HepG2 (cell line): ENCODE measurements around the gene GABBR2. TPM values are rescaled to one million over a fixed set of nuclear protein-coding genes. Genes with fewer than 3 reads are reported as not detected.
A peak's percentile ranks its signal among the peaks of the same experiment; 100 is the strongest.

Experiments used
- ATAC-seq: fragments of 200-7000 bp; cut with Tn5 transposase; 3 replicates; pipeline ENCODE4 v1.9.1; 2020; ENCODE audit warnings: mild to moderate bottlenecking, moderate library complexity
- BruUV-seq: library from RNA; stranded (reverse); fragments of 400-500 nt; replicated peaks from 2 replicates; lab custom pipeline; 2021; lab: Mats Ljungman, UMichigan
- CTCF ChIA-PET: fragments of 300-600 bp; formaldehyde crosslinking; extraction: SDS; loops from one replicate; lab custom pipeline; 2021; ENCODE audit warnings: low total read pairs, inconsistent platforms, low intra/inter-chr PET ratio; lab: Yijun Ruan, JAX
- POLR2A ChIA-PET: fragments of 350-600 bp; sonication (Branson Sonifier 250); formaldehyde crosslinking; loops from one replicate; lab custom pipeline; 2020; ENCODE audit warnings: antibody characterized with exemption, inconsistent platforms; lab: Yijun Ruan, JAX
- DNase-seq: peaks from one replicate; pipeline ENCODE4 v3.0.0-alpha.2; 2015; ENCODE audit warnings: low spot score
- FAIRE-seq: peaks from 3 replicates; lab custom pipeline; 2011; peaks lifted over from hg19 to GRCh38; lab: Jason Lieb, UNC
- H2AFZ ChIP-seq: one replicate; pipeline ENCODE4 v1.6.1; 2011; ENCODE audit warnings: low read length, inconsistent platforms
- H3K27ac ChIP-seq: fragments of 300-600 bp; 3 replicates; pipeline ENCODE4 v1.8.0; 2011; ENCODE audit warnings: mixed run types, mild to moderate bottlenecking, mixed read lengths, low read length, inconsistent platforms; ENCODE audit not compliant: insufficient read depth; ENCODE audit errors: extremely low read length
- H3K27me3 ChIP-seq, 2 experiments: fragments of 200-600 bp in 1 of 2; 2 replicates in 1 of 2; 3 replicates in 1 of 2; pipeline versions ENCODE4 v1.6.0 to v1.8.0; 2011; ENCODE audit warnings: low read length in 2 of 2, mild to moderate bottlenecking in 2 of 2, moderate library complexity in 2 of 2, inconsistent platforms in 1 of 2; ENCODE audit not compliant: insufficient read depth in 2 of 2, control insufficient read depth in 1 of 2
- H3K36me3 ChIP-seq, 2 experiments: fragments of 200-600 bp in 1 of 2; replicated peaks in 1 of 2; 2 replicates in 1 of 2; 3 replicates in 1 of 2; pipeline versions ENCODE4 v1.5.1 to v1.8.0; 2011; ENCODE audit warnings: low read length in 2 of 2, inconsistent platforms in 1 of 2; ENCODE audit not compliant: insufficient read depth in 2 of 2, control insufficient read depth in 1 of 2
- H3K4me1 ChIP-seq: 2 replicates; pipeline ENCODE4 v1.5.1; 2012; ENCODE audit warnings: low read length, inconsistent platforms; ENCODE audit not compliant: insufficient read depth
- H3K4me2 ChIP-seq: 2 replicates; pipeline ENCODE4 v1.6.0; 2011; ENCODE audit warnings: low read depth, low read length, inconsistent platforms
- H3K4me3 ChIP-seq, 3 experiments: fragments of 200-600 bp in 1 of 3; sonication (generic), shearing (Covaris generic) in 1 of 3; replicated peaks in 1 of 3; 2 replicates each; pipeline ENCODE4 v1.5.1; 2011 to 2016; ENCODE audit warnings: low read length in 3 of 3, inconsistent platforms in 2 of 3, low read depth in 2 of 3, mild to moderate bottlenecking in 2 of 3, control low read depth in 1 of 3, mixed read lengths in 1 of 3; ENCODE audit not compliant: insufficient read depth in 1 of 3
- H3K79me2 ChIP-seq: one replicate; pipeline ENCODE4 v1.6.1; 2011; ENCODE audit warnings: low read length, inconsistent platforms; ENCODE audit not compliant: insufficient read depth
- H3K9ac ChIP-seq: 2 replicates; pipeline ENCODE4 v1.6.0; 2011; ENCODE audit warnings: mild to moderate bottlenecking, low read depth, low read length, inconsistent platforms; ENCODE audit not compliant: insufficient read depth
- H3K9me3 ChIP-seq: 2 replicates; pipeline ENCODE4 v1.5.1; 2012; ENCODE audit warnings: mild to moderate bottlenecking, low read length
- H4K20me1 ChIP-seq: 2 replicates; pipeline ENCODE4 v1.6.0; 2011; ENCODE audit warnings: inconsistent platforms, mild to moderate bottlenecking, low read length, moderate library complexity; ENCODE audit not compliant: insufficient read depth
- CAMTA2 ChIP-seq: sonication (generic); formaldehyde crosslinking; IDR thresholded peaks from 2 replicates; pipeline ENCODE4 v1.4.0; 2020; ENCODE audit warnings: mild to moderate bottlenecking, missing genetic modification reagents, borderline replicate concordance
- CC2D1A ChIP-seq: sonication (generic); formaldehyde crosslinking; IDR thresholded peaks from 2 replicates; pipeline ENCODE4 v1.8.1; 2023; ENCODE audit warnings: mild to moderate bottlenecking, missing genetic modification reagents
- CREB1 ChIP-seq, 2 experiments: fragments of 450-650 bp in 1 of 2; IDR thresholded peaks; 2 replicates each; pipeline ENCODE4 v1.6.1; 2016 to 2017; ENCODE audit warnings: control low read depth in 1 of 2, mild to moderate bottlenecking in 1 of 2, missing compliant biosample characterization in 1 of 2, missing genetic modification characterization in 1 of 2
- FOXJ3 ChIP-seq: sonication (generic); formaldehyde crosslinking; IDR thresholded peaks from 2 replicates; pipeline ENCODE4 v1.4.0; 2020; ENCODE audit warnings: missing genetic modification reagents, mild to moderate bottlenecking, borderline replicate concordance
- POGK ChIP-seq: sonication (generic); formaldehyde crosslinking; conservative IDR thresholded peaks from 2 replicates; pipeline ENCODE4 v1.8.0; 2022; ENCODE audit warnings: mild to moderate bottlenecking, moderate library complexity, missing genetic modification reagents
- THAP9 ChIP-seq: sonication (generic); formaldehyde crosslinking; IDR thresholded peaks from 2 replicates; pipeline ENCODE4; 2020; ENCODE audit warnings: missing genetic modification reagents, mild to moderate bottlenecking, borderline replicate concordance
- ZKSCAN1 ChIP-seq: fragments of 150-350 bp; IDR thresholded peaks from 2 replicates; pipeline ENCODE4 v1.6.1; 2014; ENCODE audit warnings: low read length
- ZNF20 ChIP-seq: sonication (generic); formaldehyde crosslinking; IDR thresholded peaks from 2 replicates; pipeline ENCODE4 v1.4.0; 2020; ENCODE audit warnings: mild to moderate bottlenecking, moderate library complexity, missing genetic modification reagents
- ZNF496 ChIP-seq: sonication (generic); formaldehyde crosslinking; IDR thresholded peaks from 2 replicates; pipeline ENCODE4 v1.8.1; 2023; ENCODE audit warnings: mild to moderate bottlenecking, moderate library complexity, missing genetic modification reagents; ENCODE audit not compliant: insufficient replicate concordance
- ZNF629 ChIP-seq: sonication (generic); formaldehyde crosslinking; conservative IDR thresholded peaks from 2 replicates; pipeline ENCODE4 v1.5.0; 2020; ENCODE audit warnings: missing genetic modification reagents
- ZNF652 ChIP-seq: IDR thresholded peaks from 2 replicates; pipeline ENCODE4 v1.6.1; 2016; ENCODE audit warnings: low read depth, borderline replicate concordance
- ZNF7 ChIP-seq: IDR thresholded peaks from 2 replicates; pipeline ENCODE4 v1.6.1; 2016; ENCODE audit warnings: missing biosample characterization, missing genetic modification reagents
- WGBS: methylation state at CpG from one replicate; pipeline ENCODE4 v1.1.6; 2017; ENCODE audit warnings: low lambda C conversion rate; 5-methylcytosine and 5-hydroxymethylcytosine counted together
- in situ Hi-C: cut with HindIII; loops from 2 replicates; pipeline ENCODE4 v1.10.0; 2017; ENCODE audit warnings: low pct_unique_long_range_greater_than_20kb; ENCODE audit not compliant: extremely low pct_ligation_motif_present
- intact Hi-C: fragments of 100-400 bp; cut with micrococcal nuclease; formaldehyde crosslinking; loops from one replicate; pipeline ENCODE4 v1.10.0; 2022; ENCODE audit not compliant: unreplicated experiment
- polyA plus RNA-seq, 8 experiments: library from polyadenylated mRNA; depleted of rRNA in 3 of 8; stranded (reverse) in 7 of 8; unstranded in 1 of 8; fragments of >200 nt; fragmentation: Illumina TruSeq in 4 of 8; extraction: Trizol in 4 of 8; gene quantifications; 2 replicates each; pipeline versions ENCODE4 v1.2.1 to v1.2.3, GENCODE V29; 2011 to 2016; ENCODE audit warnings: low read depth in 4 of 8, missing spikeins in 1 of 8, mixed read lengths in 1 of 8; ENCODE audit not compliant: insufficient read depth in 1 of 8
- total RNA-seq, 5 experiments: library from RNA; depleted of rRNA; stranded (reverse); fragments of >200 nt; fragmentation: Illumina TruSeq; extraction: Trizol; gene quantifications; 2 replicates each; pipeline ENCODE4 v1.2.3, GENCODE V29; 2016; ENCODE audit warnings: low read depth in 1 of 5
- TF ChIP-seq, protein P1 (sequence below): sonication (generic); formaldehyde crosslinking; IDR thresholded peaks from 2 replicates; pipeline ENCODE4 v1.5.1; 2020; ENCODE audit warnings: mild to moderate bottlenecking, missing genetic modification reagents, moderate library complexity

GABBR2 gene
- total and polyA plus RNA-seq, 2 of the 13 experiments (the other 11 are each of a cell fraction or from before 2014, with no cell fraction given), result 0.02 TPM; not detected in 1

- 0% methylated on average over 4 of the region's 5 CpGs for WGBS
- Histone ChIP-seq H3K79me2 (no peaks in the 10 kb centered on the region), H2AFZ (no peak overlapping the region), H3K4me2 (no peak overlapping the region), H3K27me3 (no peaks in the 10 kb centered on the region; a peak in 2 of 5 replicates), H3K9ac (no peak overlapping the region), H4K20me1 (no peaks in the 10 kb centered on the region), H3K4me3 (no peak overlapping the region), H3K9me3 (no peaks in the 10 kb centered on the region), H3K27ac (no peak overlapping the region), H3K4me1 (peaks cover 19% of the 10 kb centered on the region), H3K36me3 (no peaks in the 10 kb centered on the region)
- no peak for ATAC-seq
- intact Hi-C loops, result no loop called here
- DNase-seq, result no peak
- no peak for FAIRE-seq
- TF ChIP-seq ZNF20 (CRISPR knock-in tag) (no peak), THAP9 (CRISPR knock-in tag) (no peak), ZNF496 (CRISPR knock-in tag) (no peak), ZNF7 (CRISPR knock-in tag) (no peak), CREB1 (IDR thresholded peaks at IDR 0.05) (no peak), CREB1 (CRISPR knock-in tag; IDR thresholded peaks at IDR 0.05) (no peak), CAMTA2 (CRISPR knock-in tag) (no peak), POGK (CRISPR knock-in tag) (no peak), ZKSCAN1 (0 out of 2 replicates have a peak, but pooled peaks have one; percentile 43), ZNF652 (CRISPR knock-in tag) (no peak), FOXJ3 (CRISPR knock-in tag) (no peak), ZNF629 (peak; percentile 56; the same call in 1 of the 2 replicates), CC2D1A (CRISPR knock-in tag) (no peak)
- TF ChIP-seq, protein P1, sequence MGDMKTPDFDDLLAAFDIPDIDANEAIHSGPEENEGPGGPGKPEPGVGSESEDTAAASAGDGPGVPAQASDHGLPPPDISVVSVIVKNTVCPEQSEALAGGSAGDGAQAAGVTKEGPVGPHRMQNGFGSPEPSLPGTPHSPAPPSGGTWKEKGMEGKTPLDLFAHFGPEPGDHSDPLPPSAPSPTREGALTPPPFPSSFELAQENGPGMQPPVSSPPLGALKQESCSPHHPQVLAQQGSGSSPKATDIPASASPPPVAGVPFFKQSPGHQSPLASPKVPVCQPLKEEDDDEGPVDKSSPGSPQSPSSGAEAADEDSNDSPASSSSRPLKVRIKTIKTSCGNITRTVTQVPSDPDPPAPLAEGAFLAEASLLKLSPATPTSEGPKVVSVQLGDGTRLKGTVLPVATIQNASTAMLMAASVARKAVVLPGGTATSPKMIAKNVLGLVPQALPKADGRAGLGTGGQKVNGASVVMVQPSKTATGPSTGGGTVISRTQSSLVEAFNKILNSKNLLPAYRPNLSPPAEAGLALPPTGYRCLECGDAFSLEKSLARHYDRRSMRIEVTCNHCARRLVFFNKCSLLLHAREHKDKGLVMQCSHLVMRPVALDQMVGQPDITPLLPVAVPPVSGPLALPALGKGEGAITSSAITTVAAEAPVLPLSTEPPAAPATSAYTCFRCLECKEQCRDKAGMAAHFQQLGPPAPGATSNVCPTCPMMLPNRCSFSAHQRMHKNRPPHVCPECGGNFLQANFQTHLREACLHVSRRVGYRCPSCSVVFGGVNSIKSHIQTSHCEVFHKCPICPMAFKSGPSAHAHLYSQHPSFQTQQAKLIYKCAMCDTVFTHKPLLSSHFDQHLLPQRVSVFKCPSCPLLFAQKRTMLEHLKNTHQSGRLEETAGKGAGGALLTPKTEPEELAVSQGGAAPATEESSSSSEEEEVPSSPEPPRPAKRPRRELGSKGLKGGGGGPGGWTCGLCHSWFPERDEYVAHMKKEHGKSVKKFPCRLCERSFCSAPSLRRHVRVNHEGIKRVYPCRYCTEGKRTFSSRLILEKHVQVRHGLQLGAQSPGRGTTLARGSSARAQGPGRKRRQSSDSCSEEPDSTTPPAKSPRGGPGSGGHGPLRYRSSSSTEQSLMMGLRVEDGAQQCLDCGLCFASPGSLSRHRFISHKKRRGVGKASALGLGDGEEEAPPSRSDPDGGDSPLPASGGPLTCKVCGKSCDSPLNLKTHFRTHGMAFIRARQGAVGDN (CRISPR knock-in tag), result no peak
- ChIA-PET CTCF (no interaction called here), POLR2A (no interaction called here)
- no TSS peak for BruUV-seq
- in situ Hi-C loops, result no loop called here
Measured at GRCh38 chr9:98724810-98725530, 16.2 kb upstream of the GABBR2 start.
